DMS153 (cell line): Measurements from ENCODE around the gene TMEM100.
"Not testable (repeated sequence)": the region's sequence is repeated elsewhere in the genome, so short reads cannot be mapped to it uniquely, and the experiment has no call there.

Source experiments
- DNase-seq: peaks from one replicate; lab custom pipeline; 2025; lab: John Stamatoyannopoulos, UW

Gene TMEM100

DNA sequence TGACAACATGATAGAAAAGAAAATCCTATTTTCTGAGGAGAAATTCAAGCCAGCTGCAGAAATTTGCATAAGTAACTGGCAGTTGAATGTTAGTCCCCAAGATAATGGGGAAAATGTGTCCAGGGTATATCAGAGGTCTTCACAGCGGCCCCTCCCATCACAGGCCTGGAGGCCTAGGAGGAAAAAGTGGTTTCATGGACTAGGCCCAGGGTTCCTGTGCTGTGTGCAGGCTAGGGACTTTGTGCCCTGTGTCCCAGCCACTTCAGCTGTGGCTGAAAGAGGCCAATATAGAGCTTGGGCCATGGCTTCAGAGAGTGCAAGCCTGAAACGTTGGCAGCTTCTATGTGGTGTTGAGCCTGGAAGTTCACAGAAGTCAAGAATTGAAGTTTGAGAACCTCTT is 35.6 kb downstream of the TMEM100 start:
- no peak for DNase-seq

DNA sequence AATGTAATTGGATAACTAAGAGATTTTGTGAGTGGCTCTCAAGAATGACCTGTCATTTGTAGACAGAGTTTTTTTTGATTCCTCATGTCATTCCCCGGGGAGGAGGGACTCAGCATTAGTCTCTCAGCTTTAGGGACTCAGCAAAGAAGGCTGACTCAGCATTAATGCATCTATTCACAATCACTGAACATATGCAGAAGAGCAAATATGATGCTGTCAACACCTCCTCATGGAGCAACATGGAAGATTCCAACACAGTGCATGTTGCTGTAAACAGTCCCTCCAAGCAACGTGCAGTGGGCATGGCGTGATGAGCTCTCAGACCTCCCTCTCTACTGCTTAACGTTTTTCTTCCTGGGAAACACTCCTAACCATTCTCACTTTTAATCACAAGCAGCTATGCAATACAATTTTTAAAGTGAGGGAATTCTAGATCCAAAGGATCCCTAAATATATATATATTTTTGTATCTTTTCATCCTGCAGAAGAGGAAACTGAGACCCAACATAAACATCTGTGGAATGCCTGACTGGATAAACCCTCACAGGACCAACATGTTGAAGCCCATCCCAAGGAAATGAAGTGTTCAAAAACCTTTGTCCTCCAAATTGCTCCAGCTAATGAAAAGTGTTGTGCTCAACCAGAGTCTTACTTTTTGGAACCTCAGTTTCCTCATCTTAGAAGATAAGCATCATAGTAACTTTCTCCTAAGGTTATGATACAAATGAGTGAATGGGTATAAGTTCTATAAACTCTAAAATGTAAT is 38.9 kb downstream of the TMEM100 start:
- DNase-seq = no peak

- no peak for DNase-seq
Observed at GRCh38 chr17:55681342-55681700, 41.3 kb downstream of the TMEM100 start.

GRCh38 chr17:55680686-55681341 is 41.9 kb downstream of the TMEM100 start:
- DNase-seq = no peak

DNA sequence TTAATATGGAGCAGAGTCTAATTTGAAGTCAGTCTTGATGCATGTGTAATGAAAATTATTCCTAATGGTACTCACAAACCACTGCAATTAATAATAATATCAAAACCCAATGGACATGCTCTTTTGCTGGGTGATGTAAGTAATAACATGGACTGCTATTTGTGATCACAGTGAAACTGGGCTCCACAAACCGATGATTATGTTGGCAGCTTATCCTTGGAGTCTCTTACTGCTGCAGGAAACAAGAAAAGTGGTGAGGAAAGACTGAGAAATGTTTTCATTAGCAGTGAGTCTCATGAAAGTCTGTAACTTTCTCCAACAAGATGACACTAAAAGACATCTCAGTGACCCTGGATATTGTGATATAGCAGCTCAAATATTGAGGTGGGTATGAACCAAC is 45.2 kb downstream of the TMEM100 start:
- no peak for DNase-seq

DNA sequence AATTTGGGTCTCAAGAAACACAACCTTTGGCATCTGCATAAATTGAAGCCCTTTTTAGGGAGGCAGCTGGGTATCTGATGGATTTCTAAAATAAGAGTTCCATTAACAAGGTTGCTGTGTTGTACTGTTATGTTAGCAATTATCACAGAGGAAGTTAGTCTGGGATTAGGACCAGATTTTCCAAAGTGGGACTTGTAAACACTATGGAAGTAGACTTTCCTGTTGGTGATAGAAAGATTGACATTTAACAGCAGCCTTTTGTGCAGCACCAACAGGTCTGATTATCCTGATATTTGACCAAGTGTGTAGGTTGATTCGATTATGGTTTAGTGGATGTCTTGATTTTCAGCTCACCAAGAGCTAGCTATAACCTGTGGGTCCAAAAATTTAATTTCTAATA is 46.4 kb downstream of the TMEM100 start:
- no peak for DNase-seq

GRCh38 chr17:55673743-55674506 is 48.7 kb downstream of the TMEM100 start:
- DNase-seq = no peak

GRCh38 chr17:55672585-55673501 is 49.8 kb downstream of the TMEM100 start:
- DNase-seq = no peak

DNA sequence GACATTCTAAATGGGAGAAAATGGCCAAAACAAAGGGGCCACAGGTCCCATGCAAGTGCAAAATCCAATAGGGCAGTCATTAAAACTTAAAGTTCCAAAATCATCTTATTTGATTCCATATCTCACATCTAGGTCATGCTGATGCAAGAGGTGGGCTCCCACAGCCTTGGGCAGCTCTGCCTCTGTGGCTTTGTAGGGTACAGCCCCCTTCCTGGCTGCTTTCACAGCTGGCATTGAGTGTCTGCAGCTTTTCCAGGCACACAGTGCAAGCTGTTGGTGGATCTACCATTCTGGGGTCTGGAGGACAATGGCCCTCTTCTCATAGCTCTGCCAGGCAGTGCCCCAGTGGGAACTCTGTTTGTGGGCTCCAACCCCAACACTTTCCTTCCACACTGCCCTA is 50.7 kb downstream of the TMEM100 start:
- DNase-seq = not testable (repeated sequence)
